Skin epidermis (tissue), 12 donors: ENCODE measurements around the gene DDX39B.
A peak's percentile ranks its signal among the peaks of the same experiment; 100 is the strongest.
"Not testable (repeated sequence)": the region's sequence is repeated elsewhere in the genome, so short reads cannot be mapped to it uniquely, and the experiment has no call there.

Source experiments
- H3K27ac ChIP-seq, 21 experiments: fragments of 200-600 bp; sonication (generic) in 11 of 21; one replicate each; pipeline ENCODE4 v1.5.0; 2020; ENCODE audit warnings: mild to moderate bottlenecking in 3 of 21, inconsistent platforms in 2 of 21, moderate library complexity in 2 of 21
- H3K4me3 ChIP-seq, 7 experiments: fragments of 200-600 bp; sonication (generic) in 2 of 7; one replicate each; pipeline ENCODE4 v1.5.0; 2020; ENCODE audit warnings: inconsistent platforms in 2 of 7, mild to moderate bottlenecking in 2 of 7, moderate library complexity in 1 of 7

DDX39B gene

DNA sequence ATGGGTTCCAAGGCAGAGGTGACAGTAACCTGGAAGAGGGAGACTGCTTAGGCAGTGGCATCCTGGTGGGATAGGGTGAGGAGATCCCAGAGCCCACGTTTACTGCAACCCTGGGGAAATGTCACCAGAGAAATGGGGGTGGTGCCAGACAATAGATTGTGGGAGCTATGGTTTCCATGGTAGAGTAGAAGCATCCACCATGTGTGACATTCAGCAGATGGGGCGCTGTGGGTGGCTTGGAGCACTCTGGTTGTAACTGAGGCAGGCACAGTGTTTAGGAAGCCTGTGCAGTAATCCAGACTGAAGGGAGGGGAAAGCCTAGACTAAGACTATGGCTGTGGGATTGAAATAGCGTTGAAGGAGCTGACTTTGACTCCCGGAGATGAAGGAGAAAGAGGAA lies 45.0 kb downstream of the DDX39B start:
- H3K4me3 ChIP-seq = not testable (repeated sequence)
- H3K27ac ChIP-seq = peak overlapping the region in 5 of 21 experiments; percentile 18 to 71 (median 52)

- peak overlapping the region in 10 of 21 experiments; percentile 71 to 94 (median 82) for H3K27ac ChIP-seq
- H3K4me3 ChIP-seq = peak overlapping the region in 3 of 7 experiments; percentile 60 to 67 (median 62)
Observed at GRCh38 chr6:31495580-31495979, 46.2 kb downstream of the DDX39B start.

GRCh38 chr6:31493875-31494694 lies 47.7 kb downstream of the DDX39B start:
- Histone ChIP-seq H3K4me3 (peak overlapping the region; percentile 45 to 67 (median 60)), H3K27ac (peak overlapping the region; percentile 6 to 94 (median 75))

GRCh38 chr6:31493550-31493874 lies 48.3 kb downstream of the DDX39B start:
- Histone ChIP-seq H3K27ac (peak overlapping the region in 2 of 21 experiments; percentile 83 to 94), H3K4me3 (peak overlapping the region; percentile 45 to 67 (median 60))

GRCh38 chr6:31490115-31490873 lies 51.5 kb downstream of the DDX39B start:
- Histone ChIP-seq H3K4me3 (no peak overlapping the region), H3K27ac (no peak overlapping the region)

DNA sequence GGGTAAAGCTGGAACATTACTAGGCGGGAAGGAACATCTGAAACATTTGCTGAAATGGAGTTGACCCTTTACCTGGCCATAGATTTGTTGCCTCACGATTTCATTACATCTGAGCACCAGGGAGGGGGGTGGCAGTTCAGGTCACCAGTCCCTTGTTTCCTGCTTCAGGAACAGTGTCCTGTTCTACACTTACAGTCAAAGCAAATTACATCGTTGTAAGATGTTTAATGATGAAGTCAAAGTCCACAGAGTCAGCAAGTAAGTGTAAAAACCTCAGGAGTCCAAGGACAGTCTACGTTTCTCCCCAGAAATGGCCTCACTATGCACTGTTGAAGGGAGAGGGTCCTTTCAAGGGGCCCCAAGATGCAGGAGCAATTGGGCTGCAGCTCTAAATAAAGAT lies 52.7 kb downstream of the DDX39B start:
- no peak overlapping the region for H3K27ac ChIP-seq
- no peak overlapping the region for H3K4me3 ChIP-seq

DNA sequence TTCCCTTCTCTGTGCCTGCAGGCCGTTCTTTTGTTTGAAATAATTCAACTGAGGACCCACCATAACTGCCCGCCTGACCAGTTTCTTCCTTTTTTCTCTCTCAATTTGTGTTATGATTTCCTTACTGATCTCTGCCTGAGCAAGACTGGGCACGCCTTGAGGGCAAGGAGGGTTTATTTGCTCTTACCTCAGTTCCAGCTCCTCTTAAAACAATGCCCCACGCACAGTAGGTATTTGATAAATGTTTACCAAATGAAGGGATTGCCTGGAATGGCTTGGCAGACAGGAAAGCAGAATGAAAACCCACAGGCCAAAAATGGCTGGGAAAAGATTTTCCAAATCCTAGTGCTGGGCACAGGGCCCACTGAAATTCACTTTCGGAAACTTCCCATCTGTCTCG lies 54.1 kb downstream of the DDX39B start:
- H3K4me3 ChIP-seq, H3K27ac ChIP-seq: not testable (repeated sequence)

DNA sequence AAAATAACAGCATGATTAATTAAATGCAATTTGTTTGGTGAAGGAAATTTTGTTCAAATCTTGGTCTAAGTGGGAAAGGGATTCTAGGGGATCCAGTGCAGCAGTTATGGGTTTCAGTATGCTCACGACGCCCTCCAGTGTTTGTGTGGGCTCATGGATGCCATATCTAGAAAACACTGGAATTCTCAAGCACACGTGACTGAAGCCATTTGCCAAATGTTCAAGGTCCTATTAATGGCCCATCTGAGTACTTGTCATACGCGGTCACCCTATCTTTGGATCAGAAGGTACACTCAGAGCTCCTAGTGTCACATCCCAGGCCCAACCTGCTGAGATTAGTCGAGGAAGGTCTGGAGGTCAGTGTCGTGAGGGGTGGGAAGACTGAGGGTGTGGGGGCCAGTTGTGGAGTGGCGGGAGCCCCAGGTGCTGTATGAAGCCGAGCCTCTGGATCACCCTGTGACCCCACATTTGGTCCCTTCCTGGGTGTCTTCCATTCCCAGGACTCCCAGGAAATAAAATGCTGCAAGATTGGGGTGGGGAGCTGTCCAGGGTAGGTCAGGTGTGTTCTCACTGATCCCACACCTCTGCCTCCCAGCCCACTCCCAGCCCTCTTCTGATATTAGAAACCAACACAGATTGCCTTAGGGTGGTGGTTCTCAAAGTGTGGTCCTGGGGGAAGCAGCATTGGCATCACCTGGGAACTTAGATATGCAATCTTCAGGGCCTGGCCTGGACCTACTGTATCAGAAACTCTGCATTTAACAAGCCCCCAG lies 55.6 kb downstream of the DDX39B start:
- not testable (repeated sequence) for H3K4me3 ChIP-seq, H3K27ac ChIP-seq

- Histone ChIP-seq H3K27ac (no peak overlapping the region), H3K4me3 (no peak overlapping the region)
Observed at GRCh38 chr6:31485055-31485454, 56.7 kb downstream of the DDX39B start.

DNA sequence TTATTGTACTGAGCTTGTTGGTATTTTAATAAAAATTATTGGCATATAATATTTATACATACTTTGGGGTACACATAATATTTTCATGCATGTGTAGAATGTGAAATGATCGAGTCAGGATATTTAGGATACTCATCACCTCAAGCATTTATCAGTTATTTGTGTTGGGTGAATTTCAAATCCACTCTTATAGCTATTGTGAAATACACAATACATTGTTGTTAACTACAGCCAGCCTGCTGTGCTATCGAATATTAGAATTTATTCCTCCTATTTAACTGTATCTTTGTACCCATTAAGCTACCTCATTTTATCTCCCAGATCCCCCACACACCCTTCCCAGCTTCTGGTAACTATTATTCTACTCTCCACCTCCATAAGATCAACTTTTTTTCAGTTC lies 58.4 kb downstream of the DDX39B start:
- H3K27ac ChIP-seq = no peak overlapping the region

DNA sequence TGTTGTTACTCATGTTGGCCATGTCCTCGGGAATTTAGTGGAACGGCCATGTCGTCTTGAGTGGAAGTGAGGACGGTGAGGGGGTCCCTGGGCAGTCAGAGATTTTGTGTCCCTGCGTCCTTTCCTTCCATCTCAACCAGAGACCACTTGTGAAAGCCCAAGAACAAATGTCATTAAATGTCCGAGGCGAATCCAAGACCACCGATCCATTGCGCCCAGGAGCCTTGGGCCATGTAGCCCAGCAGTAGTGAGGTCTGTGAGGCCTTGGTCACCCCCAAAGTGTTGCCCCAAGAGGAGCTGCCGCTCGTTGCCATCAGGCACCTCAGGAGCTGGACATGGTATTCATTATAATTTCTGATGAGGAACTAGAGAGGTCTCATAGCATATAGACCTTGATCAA lies 61.2 kb downstream of the DDX39B start:
- no peak overlapping the region for H3K27ac ChIP-seq
- no peak overlapping the region for H3K4me3 ChIP-seq

More for the DNA sequence above, 58.4 kb downstream of the DDX39B start:
- no peak overlapping the region for H3K4me3 ChIP-seq
